HK-2 (cell line): ENCODE results near the gene PTGES2.

ENCODE experiments used
- DNase-seq: peaks from one replicate; pipeline ENCODE4 v3.0.0-alpha.2; 2018; ENCODE audit not compliant: unreplicated experiment

Gene PTGES2

GRCh38 chr9:128153060-128153946 is 25.8 kb upstream of the PTGES2 start:
- no peak for DNase-seq

- no peak for DNase-seq
Observed at GRCh38 chr9:128152133-128153059, 24.9 kb upstream of the PTGES2 start.

- no peak for DNase-seq
Observed at GRCh38 chr9:128151309-128152132, 24.0 kb upstream of the PTGES2 start.

GRCh38 chr9:128150594-128151308 is 23.2 kb upstream of the PTGES2 start:
- DNase-seq = no peak

- no peak for DNase-seq
Observed at GRCh38 chr9:128149951-128150593, 22.5 kb upstream of the PTGES2 start.

- peak; percentile 45 for DNase-seq
Observed at GRCh38 chr9:128149001-128149701, 21.6 kb upstream of the PTGES2 start, which contains the start of gene LCN2. Gene LCN2 (plus strand): TSS chr9:128149453. CDS start chr9:128149526, 73 bp downstream.

GRCh38 chr9:128148509-128149000 is 21.0 kb upstream of the PTGES2 start:
- DNase-seq = no peak

GRCh38 chr9:128146591-128147120 is 19.1 kb upstream of the PTGES2 start:
- DNase-seq = no peak

- no peak for DNase-seq
Observed at GRCh38 chr9:128145951-128146351, 18.4 kb upstream of the PTGES2 start.

- no peak for DNase-seq
Observed at GRCh38 chr9:128145536-128145935, 18.0 kb upstream of the PTGES2 start.

- no peak for DNase-seq
Observed at GRCh38 chr9:128144239-128145181, 17.0 kb upstream of the PTGES2 start.

- DNase-seq = no peak
Observed at GRCh38 chr9:128143525-128144238, 16.2 kb upstream of the PTGES2 start.

GRCh38 chr9:128142596-128142995 is 15.1 kb upstream of the PTGES2 start:
- no peak for DNase-seq

- no peak for DNase-seq
Observed at GRCh38 chr9:128142061-128142460, 14.5 kb upstream of the PTGES2 start.

GRCh38 chr9:128141604-128142003 is 14.1 kb upstream of the PTGES2 start:
- no peak for DNase-seq

GRCh38 chr9:128139621-128140020 is 12.1 kb upstream of the PTGES2 start:
- no peak for DNase-seq

- DNase-seq = no peak
Observed at GRCh38 chr9:128138001-128138400, 10.5 kb upstream of the PTGES2 start.
